HEK293 (cell line): Measurements from ENCODE around the gene CAV1.

Experiments used
- FEZF1 ChIP-seq: fragments of 450-650 bp; formaldehyde crosslinking; IDR thresholded peaks from 2 replicates; pipeline ENCODE4 v1.5.1; 2016; ENCODE audit warnings: missing biosample characterization, missing genetic modification characterization
- KLF1 ChIP-seq: fragments of 450-650 bp; formaldehyde crosslinking; IDR thresholded peaks from 2 replicates; pipeline ENCODE4 v1.5.1; 2016; ENCODE audit warnings: missing biosample characterization, missing genetic modification characterization
- SCRT2 ChIP-seq: fragments of 450-650 bp; formaldehyde crosslinking; IDR thresholded peaks from 2 replicates; pipeline ENCODE4 v1.5.1; 2016; ENCODE audit warnings: missing biosample characterization, missing genetic modification characterization
- SP7 ChIP-seq: fragments of 450-650 bp; formaldehyde crosslinking; IDR thresholded peaks from 2 replicates; pipeline ENCODE4 v1.5.1; 2016; ENCODE audit warnings: missing biosample characterization, missing genetic modification characterization
- ZFP37 ChIP-seq: fragments of 450-650 bp; formaldehyde crosslinking; IDR thresholded peaks from 2 replicates; pipeline ENCODE4 v1.5.1; 2016; ENCODE audit warnings: missing biosample characterization, missing genetic modification characterization
- ZNF114 ChIP-seq: fragments of 450-650 bp; formaldehyde crosslinking; IDR thresholded peaks from 2 replicates; pipeline ENCODE4 v1.5.0; 2017; ENCODE audit warnings: missing biosample characterization, missing genetic modification characterization
- ZNF132 ChIP-seq: fragments of 450-650 bp; formaldehyde crosslinking; IDR thresholded peaks from 2 replicates; pipeline ENCODE4 v1.5.1; 2017; ENCODE audit warnings: missing biosample characterization, missing genetic modification characterization, borderline replicate concordance
- ZNF133 ChIP-seq: fragments of 450-650 bp; formaldehyde crosslinking; IDR thresholded peaks from 2 replicates; pipeline ENCODE4 v1.5.1; 2016; ENCODE audit warnings: missing biosample characterization, missing genetic modification characterization
- ZNF19 ChIP-seq: fragments of 450-650 bp; formaldehyde crosslinking; IDR thresholded peaks from 2 replicates; pipeline ENCODE4; 2016; ENCODE audit warnings: missing biosample characterization, missing genetic modification characterization, low read depth
- ZNF202 ChIP-seq: fragments of 450-650 bp; formaldehyde crosslinking; IDR thresholded peaks from 2 replicates; pipeline ENCODE4 v1.5.1; 2016; ENCODE audit warnings: missing biosample characterization, missing genetic modification characterization, borderline replicate concordance
- ZNF23 ChIP-seq: fragments of 450-650 bp; formaldehyde crosslinking; IDR thresholded peaks from 2 replicates; pipeline ENCODE4 v1.5.1; 2016; ENCODE audit warnings: missing biosample characterization, missing genetic modification characterization, borderline replicate concordance
- ZNF302 ChIP-seq: fragments of 450-650 bp; formaldehyde crosslinking; IDR thresholded peaks from 2 replicates; pipeline ENCODE4 v1.5.1; 2016; ENCODE audit warnings: missing biosample characterization, missing genetic modification characterization, low read depth
- ZNF354C ChIP-seq: fragments of 450-650 bp; formaldehyde crosslinking; IDR thresholded peaks from 2 replicates; pipeline ENCODE4 v1.5.1; 2016; ENCODE audit warnings: missing biosample characterization, missing genetic modification characterization, low read depth, borderline replicate concordance
- ZNF423 ChIP-seq: fragments of 450-650 bp; formaldehyde crosslinking; IDR thresholded peaks from 2 replicates; pipeline ENCODE4 v1.5.1; 2016; ENCODE audit warnings: missing biosample characterization, missing genetic modification characterization
- ZNF521 ChIP-seq: fragments of 450-650 bp; formaldehyde crosslinking; IDR thresholded peaks from 2 replicates; pipeline ENCODE4 v1.5.1; 2017; ENCODE audit warnings: missing biosample characterization, mild to moderate bottlenecking, missing genetic modification characterization
- ZNF600 ChIP-seq: fragments of 450-650 bp; formaldehyde crosslinking; IDR thresholded peaks from 2 replicates; pipeline ENCODE4 v1.5.1; 2016; ENCODE audit warnings: missing biosample characterization, missing genetic modification characterization
- ZNF701 ChIP-seq: fragments of 450-650 bp; formaldehyde crosslinking; IDR thresholded peaks from 2 replicates; pipeline ENCODE4 v1.5.1; 2016; ENCODE audit warnings: missing biosample characterization, missing genetic modification characterization
- ZNF747 ChIP-seq: fragments of 450-650 bp; formaldehyde crosslinking; IDR thresholded peaks from 2 replicates; pipeline ENCODE4 v1.5.1; 2016; ENCODE audit warnings: missing biosample characterization, missing genetic modification characterization
- ZNF777 ChIP-seq: fragments of 450-650 bp; formaldehyde crosslinking; IDR thresholded peaks from 2 replicates; pipeline ENCODE4 v1.5.1; 2017; ENCODE audit warnings: missing biosample characterization, missing genetic modification characterization, borderline replicate concordance
- TF ChIP-seq, protein P1 (sequence below): fragments of 450-650 bp; formaldehyde crosslinking; IDR thresholded peaks from 2 replicates; pipeline ENCODE4 v1.5.1; 2016; ENCODE audit warnings: missing biosample characterization, missing genetic modification characterization, borderline replicate concordance
- TF ChIP-seq, protein P2 (sequence below): fragments of 450-650 bp; formaldehyde crosslinking; IDR thresholded peaks from 2 replicates; pipeline ENCODE4 v1.5.1; 2016; ENCODE audit warnings: missing biosample characterization, missing genetic modification characterization, borderline replicate concordance
- TF ChIP-seq, protein P3 (sequence below): fragments of 450-650 bp; formaldehyde crosslinking; IDR thresholded peaks from 2 replicates; pipeline ENCODE4; 2016; ENCODE audit warnings: missing biosample characterization, missing genetic modification characterization
- TF ChIP-seq, protein P4 (sequence below): fragments of 450-650 bp; formaldehyde crosslinking; IDR thresholded peaks from 2 replicates; pipeline ENCODE4 v1.5.1; 2017; ENCODE audit warnings: missing biosample characterization, missing genetic modification characterization
- TF ChIP-seq, protein P5 (sequence below): fragments of 450-650 bp; formaldehyde crosslinking; IDR thresholded peaks from 2 replicates; pipeline ENCODE4 v1.5.1; 2016; ENCODE audit warnings: missing biosample characterization, missing genetic modification characterization, low read depth

Gene CAV1

DNA sequence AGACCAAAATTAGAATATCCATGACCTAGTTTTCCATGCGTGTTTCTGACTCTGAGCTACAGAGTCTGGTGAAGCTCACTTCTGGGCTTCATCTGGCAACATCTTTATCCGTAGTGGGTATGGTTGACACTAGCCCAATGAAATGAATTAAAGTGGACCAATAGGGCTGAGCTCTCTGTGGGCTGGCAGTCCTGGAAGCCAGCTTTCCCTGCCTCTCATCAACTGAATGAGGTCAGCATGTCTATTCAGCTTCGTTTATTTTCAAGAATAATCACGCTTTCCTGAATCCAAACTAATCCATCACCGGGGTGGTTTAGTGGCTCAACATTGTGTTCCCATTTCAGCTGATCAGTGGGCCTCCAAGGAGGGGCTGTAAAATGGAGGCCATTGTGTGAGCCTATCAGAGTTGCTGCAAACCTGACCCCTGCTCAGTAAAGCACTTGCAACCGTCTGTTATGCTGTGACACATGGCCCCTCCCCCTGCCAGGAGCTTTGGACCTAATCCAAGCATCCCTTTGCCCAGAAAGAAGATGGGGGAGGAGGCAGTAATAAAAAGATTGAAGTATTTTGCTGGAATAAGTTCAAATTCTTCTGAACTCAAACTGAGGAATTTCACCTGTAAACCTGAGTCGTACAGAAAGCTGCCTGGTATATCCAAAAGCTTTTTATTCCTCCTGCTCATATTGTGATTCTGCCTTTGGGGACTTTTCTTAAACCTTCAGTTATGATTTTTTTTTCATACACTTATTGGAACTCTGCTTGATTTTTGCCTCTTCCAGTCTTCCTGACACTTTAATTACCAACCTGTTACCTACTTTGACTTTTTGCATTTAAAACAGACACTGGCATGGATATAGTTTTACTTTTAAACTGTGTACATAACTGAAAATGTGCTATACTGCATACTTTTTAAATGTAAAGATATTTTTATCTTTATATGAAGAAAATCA is 35.5 kb downstream of the CAV1 start (continued):
- TF ChIP-seq, protein P1, sequence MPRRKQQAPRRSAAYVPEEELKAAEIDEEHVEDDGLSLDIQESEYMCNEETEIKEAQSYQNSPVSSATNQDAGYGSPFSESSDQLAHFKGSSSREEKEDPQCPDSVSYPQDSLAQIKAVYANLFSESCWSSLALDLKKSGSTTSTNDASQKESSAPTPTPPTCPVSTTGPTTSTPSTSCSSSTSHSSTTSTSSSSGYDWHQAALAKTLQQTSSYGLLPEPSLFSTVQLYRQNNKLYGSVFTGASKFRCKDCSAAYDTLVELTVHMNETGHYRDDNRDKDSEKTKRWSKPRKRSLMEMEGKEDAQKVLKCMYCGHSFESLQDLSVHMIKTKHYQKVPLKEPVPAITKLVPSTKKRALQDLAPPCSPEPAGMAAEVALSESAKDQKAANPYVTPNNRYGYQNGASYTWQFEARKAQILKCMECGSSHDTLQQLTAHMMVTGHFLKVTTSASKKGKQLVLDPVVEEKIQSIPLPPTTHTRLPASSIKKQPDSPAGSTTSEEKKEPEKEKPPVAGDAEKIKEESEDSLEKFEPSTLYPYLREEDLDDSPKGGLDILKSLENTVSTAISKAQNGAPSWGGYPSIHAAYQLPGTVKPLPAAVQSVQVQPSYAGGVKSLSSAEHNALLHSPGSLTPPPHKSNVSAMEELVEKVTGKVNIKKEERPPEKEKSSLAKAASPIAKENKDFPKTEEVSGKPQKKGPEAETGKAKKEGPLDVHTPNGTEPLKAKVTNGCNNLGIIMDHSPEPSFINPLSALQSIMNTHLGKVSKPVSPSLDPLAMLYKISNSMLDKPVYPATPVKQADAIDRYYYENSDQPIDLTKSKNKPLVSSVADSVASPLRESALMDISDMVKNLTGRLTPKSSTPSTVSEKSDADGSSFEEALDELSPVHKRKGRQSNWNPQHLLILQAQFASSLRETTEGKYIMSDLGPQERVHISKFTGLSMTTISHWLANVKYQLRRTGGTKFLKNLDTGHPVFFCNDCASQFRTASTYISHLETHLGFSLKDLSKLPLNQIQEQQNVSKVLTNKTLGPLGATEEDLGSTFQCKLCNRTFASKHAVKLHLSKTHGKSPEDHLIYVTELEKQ (tag by site-specific recombination): no peak
- TF ChIP-seq FEZF1 (0 out of 2 replicates have a peak, but pooled peaks have one; percentile 39), ZNF521 (tag by site-specific recombination) (no peak), ZNF23 (tag by site-specific recombination) (no peak), ZNF423 (tag by site-specific recombination) (no peak), SP7 (tag by site-specific recombination) (peak; percentile 56; the same call in 1 of the 2 replicates), SCRT2 (tag by site-specific recombination) (peak; percentile 77), ZNF701 (no peak), ZNF302 (tag by site-specific recombination) (no peak), ZNF777 (tag by site-specific recombination) (no peak), ZNF132 (tag by site-specific recombination) (no peak), ZNF600 (tag by site-specific recombination) (peak; percentile 79), ZNF114 (tag by site-specific recombination) (no peak), ZNF354C (no peak), ZNF133 (tag by site-specific recombination) (no peak), ZNF747 (no peak), ZFP37 (tag by site-specific recombination) (0 out of 2 replicates have a peak, but pooled peaks have one; percentile 24), ZNF19 (tag by site-specific recombination) (no peak), KLF1 (tag by site-specific recombination) (no peak), ZNF202 (tag by site-specific recombination) (no peak)
- TF ChIP-seq, protein P2, sequence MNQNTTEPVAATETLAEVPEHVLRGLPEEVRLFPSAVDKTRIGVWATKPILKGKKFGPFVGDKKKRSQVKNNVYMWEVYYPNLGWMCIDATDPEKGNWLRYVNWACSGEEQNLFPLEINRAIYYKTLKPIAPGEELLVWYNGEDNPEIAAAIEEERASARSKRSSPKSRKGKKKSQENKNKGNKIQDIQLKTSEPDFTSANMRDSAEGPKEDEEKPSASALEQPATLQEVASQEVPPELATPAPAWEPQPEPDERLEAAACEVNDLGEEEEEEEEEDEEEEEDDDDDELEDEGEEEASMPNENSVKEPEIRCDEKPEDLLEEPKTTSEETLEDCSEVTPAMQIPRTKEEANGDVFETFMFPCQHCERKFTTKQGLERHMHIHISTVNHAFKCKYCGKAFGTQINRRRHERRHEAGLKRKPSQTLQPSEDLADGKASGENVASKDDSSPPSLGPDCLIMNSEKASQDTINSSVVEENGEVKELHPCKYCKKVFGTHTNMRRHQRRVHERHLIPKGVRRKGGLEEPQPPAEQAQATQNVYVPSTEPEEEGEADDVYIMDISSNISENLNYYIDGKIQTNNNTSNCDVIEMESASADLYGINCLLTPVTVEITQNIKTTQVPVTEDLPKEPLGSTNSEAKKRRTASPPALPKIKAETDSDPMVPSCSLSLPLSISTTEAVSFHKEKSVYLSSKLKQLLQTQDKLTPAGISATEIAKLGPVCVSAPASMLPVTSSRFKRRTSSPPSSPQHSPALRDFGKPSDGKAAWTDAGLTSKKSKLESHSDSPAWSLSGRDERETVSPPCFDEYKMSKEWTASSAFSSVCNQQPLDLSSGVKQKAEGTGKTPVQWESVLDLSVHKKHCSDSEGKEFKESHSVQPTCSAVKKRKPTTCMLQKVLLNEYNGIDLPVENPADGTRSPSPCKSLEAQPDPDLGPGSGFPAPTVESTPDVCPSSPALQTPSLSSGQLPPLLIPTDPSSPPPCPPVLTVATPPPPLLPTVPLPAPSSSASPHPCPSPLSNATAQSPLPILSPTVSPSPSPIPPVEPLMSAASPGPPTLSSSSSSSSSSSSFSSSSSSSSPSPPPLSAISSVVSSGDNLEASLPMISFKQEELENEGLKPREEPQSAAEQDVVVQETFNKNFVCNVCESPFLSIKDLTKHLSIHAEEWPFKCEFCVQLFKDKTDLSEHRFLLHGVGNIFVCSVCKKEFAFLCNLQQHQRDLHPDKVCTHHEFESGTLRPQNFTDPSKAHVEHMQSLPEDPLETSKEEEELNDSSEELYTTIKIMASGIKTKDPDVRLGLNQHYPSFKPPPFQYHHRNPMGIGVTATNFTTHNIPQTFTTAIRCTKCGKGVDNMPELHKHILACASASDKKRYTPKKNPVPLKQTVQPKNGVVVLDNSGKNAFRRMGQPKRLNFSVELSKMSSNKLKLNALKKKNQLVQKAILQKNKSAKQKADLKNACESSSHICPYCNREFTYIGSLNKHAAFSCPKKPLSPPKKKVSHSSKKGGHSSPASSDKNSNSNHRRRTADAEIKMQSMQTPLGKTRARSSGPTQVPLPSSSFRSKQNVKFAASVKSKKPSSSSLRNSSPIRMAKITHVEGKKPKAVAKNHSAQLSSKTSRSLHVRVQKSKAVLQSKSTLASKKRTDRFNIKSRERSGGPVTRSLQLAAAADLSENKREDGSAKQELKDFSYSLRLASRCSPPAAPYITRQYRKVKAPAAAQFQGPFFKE (tag by site-specific recombination): no peak
- TF ChIP-seq, protein P3, sequence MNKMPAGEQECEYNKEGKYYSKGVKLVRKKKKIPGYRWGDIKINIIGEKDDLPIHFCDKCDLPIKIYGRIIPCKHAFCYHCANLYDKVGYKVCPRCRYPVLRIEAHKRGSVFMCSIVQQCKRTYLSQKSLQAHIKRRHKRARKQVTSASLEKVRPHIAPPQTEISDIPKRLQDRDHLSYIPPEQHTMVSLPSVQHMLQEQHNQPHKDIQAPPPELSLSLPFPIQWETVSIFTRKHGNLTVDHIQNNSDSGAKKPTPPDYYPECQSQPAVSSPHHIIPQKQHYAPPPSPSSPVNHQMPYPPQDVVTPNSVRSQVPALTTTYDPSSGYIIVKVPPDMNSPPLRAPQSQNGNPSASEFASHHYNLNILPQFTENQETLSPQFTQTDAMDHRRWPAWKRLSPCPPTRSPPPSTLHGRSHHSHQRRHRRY (tag by site-specific recombination): no peak
- TF ChIP-seq, protein P4, sequence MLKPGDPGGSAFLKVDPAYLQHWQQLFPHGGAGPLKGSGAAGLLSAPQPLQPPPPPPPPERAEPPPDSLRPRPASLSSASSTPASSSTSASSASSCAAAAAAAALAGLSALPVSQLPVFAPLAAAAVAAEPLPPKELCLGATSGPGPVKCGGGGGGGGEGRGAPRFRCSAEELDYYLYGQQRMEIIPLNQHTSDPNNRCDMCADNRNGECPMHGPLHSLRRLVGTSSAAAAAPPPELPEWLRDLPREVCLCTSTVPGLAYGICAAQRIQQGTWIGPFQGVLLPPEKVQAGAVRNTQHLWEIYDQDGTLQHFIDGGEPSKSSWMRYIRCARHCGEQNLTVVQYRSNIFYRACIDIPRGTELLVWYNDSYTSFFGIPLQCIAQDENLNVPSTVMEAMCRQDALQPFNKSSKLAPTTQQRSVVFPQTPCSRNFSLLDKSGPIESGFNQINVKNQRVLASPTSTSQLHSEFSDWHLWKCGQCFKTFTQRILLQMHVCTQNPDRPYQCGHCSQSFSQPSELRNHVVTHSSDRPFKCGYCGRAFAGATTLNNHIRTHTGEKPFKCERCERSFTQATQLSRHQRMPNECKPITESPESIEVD (tag by site-specific recombination): peak; percentile 59
- TF ChIP-seq, protein P5, sequence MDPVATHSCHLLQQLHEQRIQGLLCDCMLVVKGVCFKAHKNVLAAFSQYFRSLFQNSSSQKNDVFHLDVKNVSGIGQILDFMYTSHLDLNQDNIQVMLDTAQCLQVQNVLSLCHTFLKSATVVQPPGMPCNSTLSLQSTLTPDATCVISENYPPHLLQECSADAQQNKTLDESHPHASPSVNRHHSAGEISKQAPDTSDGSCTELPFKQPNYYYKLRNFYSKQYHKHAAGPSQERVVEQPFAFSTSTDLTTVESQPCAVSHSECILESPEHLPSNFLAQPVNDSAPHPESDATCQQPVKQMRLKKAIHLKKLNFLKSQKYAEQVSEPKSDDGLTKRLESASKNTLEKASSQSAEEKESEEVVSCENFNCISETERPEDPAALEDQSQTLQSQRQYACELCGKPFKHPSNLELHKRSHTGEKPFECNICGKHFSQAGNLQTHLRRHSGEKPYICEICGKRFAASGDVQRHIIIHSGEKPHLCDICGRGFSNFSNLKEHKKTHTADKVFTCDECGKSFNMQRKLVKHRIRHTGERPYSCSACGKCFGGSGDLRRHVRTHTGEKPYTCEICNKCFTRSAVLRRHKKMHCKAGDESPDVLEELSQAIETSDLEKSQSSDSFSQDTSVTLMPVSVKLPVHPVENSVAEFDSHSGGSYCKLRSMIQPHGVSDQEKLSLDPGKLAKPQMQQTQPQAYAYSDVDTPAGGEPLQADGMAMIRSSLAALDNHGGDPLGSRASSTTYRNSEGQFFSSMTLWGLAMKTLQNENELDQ (tag by site-specific recombination): no peak
